Activated naive CD4-positive, alpha-beta T cell treated with anti-CD3 and anti-CD28 coated beads, Interleukin-2, amount 10 ng/mL, durations not matched to agents 7 days and 5 days (primary cell): ENCODE results near the gene HTATSF1.

Source experiments
- CTCF ChIA-PET: fragments of 350-600 bp; sonication (Branson Sonifier 250); formaldehyde crosslinking; loops from one replicate; lab custom pipeline; 2021; ENCODE audit warnings: antibody characterized with exemption; lab: Charles Lee
- DNase-seq: peaks from one replicate; pipeline ENCODE4 v3.0.0-alpha.2; 2020
- H3K27ac Mint-ChIP-seq: one replicate; pipeline ENCODE4 v1.8.0; 2021; ENCODE audit warnings: mild to moderate bottlenecking, moderate library complexity, mixed read lengths
- H3K27me3 Mint-ChIP-seq: one replicate; pipeline ENCODE4 v1.8.0; 2021; ENCODE audit warnings: mild to moderate bottlenecking, mixed read lengths
- H3K36me3 Mint-ChIP-seq: one replicate; pipeline ENCODE4 v1.8.0; 2021; ENCODE audit warnings: mixed read lengths
- H3K4me1 Mint-ChIP-seq: one replicate; pipeline ENCODE4 v1.8.0; 2021; ENCODE audit warnings: mixed read lengths
- H3K4me3 Mint-ChIP-seq: one replicate; pipeline ENCODE4 v1.8.0; 2021; ENCODE audit warnings: mild to moderate bottlenecking, moderate library complexity, mixed read lengths
- H3K9me3 Mint-ChIP-seq: one replicate; pipeline ENCODE4 v1.8.0; 2021; ENCODE audit warnings: mixed read lengths

HTATSF1 gene

DNA sequence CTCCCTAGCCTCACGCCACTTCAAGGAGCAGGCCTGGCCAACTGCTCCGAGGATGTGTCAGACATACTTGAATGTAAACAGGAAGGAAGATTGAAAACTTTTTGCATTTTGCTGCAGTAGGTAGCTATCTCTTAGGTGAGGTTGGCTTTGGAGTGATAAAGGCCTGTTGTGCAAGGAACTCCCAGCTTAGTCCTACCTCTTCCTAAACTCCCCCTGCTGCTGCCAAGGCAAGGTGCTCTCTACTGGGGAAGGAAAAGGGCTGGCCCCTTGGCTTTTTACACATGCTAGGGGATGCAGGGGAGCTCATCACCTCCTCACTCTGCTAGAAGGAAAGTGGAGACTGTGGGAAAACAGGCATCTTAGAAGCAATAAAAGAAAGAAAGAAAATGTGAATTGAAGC, 20.4 kb upstream of the HTATSF1 start:
- peaks cover 11% of the 10 kb centered on the region for H3K27me3 Mint-ChIP-seq
- no peaks in the 10 kb centered on the region for H3K9me3 Mint-ChIP-seq
- no peak for DNase-seq
- no peak overlapping the region for H3K4me3 Mint-ChIP-seq
- H3K27ac Mint-ChIP-seq = no peak overlapping the region
- CTCF ChIA-PET = interaction anchor here (1.1 kb wide), 1 partner anchor 102 kb away, joined by 4 read pairs; no protein-coding TSS in a partner anchor
- H3K4me1 Mint-ChIP-seq = no peaks in the 10 kb centered on the region
- no peaks in the 10 kb centered on the region for H3K36me3 Mint-ChIP-seq

GRCh38 chrX:136480383-136480782, 17.0 kb upstream of the HTATSF1 start:
- no peak for DNase-seq
- no peak overlapping the region for H3K27ac Mint-ChIP-seq
- no peaks in the 10 kb centered on the region for H3K36me3 Mint-ChIP-seq
- no peak overlapping the region for H3K4me3 Mint-ChIP-seq
- H3K27me3 Mint-ChIP-seq = peaks cover 26% of the 10 kb centered on the region
- H3K9me3 Mint-ChIP-seq = no peaks in the 10 kb centered on the region
- CTCF ChIA-PET = no interaction called here
- H3K4me1 Mint-ChIP-seq = no peaks in the 10 kb centered on the region

DNA sequence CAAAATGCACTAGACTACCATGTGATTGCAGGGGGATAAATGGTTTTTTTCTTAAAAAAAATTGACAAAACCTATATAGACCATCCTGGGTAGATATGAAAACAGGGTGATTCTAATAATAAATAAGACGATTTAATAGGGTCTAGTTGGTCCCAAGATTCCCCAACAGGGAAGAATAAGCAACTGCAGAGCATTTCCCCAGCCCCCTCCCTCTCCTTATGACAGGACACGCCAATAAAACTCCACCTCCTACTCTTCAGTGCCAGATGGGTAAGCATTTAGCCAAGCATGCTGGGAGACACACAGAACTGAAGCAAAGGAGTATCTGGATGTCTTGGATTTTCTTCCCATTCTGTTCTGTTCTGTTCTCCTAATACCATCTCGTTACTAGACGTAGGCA, 9.7 kb upstream of the HTATSF1 start, which contains the start of gene BRS3:
TSS of gene BRS3 (plus strand) at position 301 of the 400 bp plus-strand sequence. CDS start 168 bp downstream, outside the sequence.
- H3K27ac Mint-ChIP-seq = no peak within 1 kb of the TSS
- DNase-seq = no peak
- CTCF ChIA-PET = no interaction called here
- H3K4me1 Mint-ChIP-seq = no peaks in the 10 kb centered on the region
- H3K9me3 Mint-ChIP-seq = no peaks in the 10 kb centered on the region
- H3K27me3 Mint-ChIP-seq = peaks cover 39% of the 10 kb centered on the region
- no peaks in the 10 kb centered on the region for H3K36me3 Mint-ChIP-seq
- no peak within 1 kb of the TSS for H3K4me3 Mint-ChIP-seq

GRCh38 chrX:136488706-136489105, 8.7 kb upstream of the HTATSF1 start:
- no peaks in the 10 kb centered on the region for H3K4me1 Mint-ChIP-seq
- H3K9me3 Mint-ChIP-seq = no peaks in the 10 kb centered on the region
- H3K27ac Mint-ChIP-seq = no peak overlapping the region

DNA sequence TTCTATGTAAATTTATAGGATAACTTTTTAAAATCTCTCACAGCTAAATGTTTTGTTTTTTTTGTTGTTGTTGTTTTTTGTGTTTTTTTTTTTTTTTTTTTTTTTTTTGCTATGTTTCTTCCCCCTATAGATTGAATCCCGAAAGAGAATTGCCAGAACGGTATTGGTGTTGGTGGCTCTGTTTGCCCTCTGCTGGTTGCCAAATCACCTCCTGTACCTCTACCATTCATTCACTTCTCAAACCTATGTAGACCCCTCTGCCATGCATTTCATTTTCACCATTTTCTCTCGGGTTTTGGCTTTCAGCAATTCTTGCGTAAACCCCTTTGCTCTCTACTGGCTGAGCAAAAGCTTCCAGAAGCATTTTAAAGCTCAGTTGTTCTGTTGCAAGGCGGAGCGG, 5.6 kb upstream of the HTATSF1 start:
- peaks cover 22% of the 10 kb centered on the region for H3K27me3 Mint-ChIP-seq
- CTCF ChIA-PET = no interaction called here

More at GRCh38 chrX:136488706-136489105, 8.7 kb upstream of the HTATSF1 start:
- Mint-ChIP-seq H3K36me3 (no peaks in the 10 kb centered on the region), H3K27me3 (peaks cover 36% of the 10 kb centered on the region), H3K4me3 (no peak overlapping the region)
- no peak for DNase-seq
- CTCF ChIA-PET = no interaction called here

DNA sequence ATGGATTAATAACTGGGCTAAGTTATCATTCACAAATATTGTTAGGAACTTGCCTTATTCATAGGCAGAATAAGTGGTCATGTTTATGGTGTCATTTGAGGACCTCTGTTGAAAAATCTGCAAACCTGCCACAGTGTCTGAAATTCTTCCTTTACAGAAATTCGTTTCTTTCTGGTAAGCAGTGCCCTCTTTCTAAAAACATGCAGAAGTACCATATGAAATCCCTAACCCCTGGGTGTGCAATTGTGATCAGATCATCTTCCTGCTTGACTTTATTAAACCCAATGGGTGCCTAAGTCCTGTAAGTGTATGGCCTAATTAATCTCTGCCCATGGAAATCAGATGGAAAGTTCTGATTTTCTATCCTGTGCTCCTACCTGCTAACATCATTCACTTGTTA, 4.4 kb upstream of the HTATSF1 start:
- CTCF ChIA-PET = no interaction called here
- no peaks in the 10 kb centered on the region for H3K36me3 Mint-ChIP-seq
- no peak overlapping the region for H3K4me3 Mint-ChIP-seq
- H3K27me3 Mint-ChIP-seq = peaks cover 22% of the 10 kb centered on the region
- H3K4me1 Mint-ChIP-seq = peaks cover 10% of the 10 kb centered on the region
- DNase-seq = no peak
- no peaks in the 10 kb centered on the region for H3K9me3 Mint-ChIP-seq
- no peak overlapping the region for H3K27ac Mint-ChIP-seq

More for the DNA sequence above, 5.6 kb upstream of the HTATSF1 start:
- Mint-ChIP-seq H3K4me3 (no peak overlapping the region), H3K9me3 (no peaks in the 10 kb centered on the region), H3K4me1 (peaks cover 10% of the 10 kb centered on the region), H3K27ac (no peak overlapping the region), H3K36me3 (no peaks in the 10 kb centered on the region)
- DNase-seq = no peak

DNA sequence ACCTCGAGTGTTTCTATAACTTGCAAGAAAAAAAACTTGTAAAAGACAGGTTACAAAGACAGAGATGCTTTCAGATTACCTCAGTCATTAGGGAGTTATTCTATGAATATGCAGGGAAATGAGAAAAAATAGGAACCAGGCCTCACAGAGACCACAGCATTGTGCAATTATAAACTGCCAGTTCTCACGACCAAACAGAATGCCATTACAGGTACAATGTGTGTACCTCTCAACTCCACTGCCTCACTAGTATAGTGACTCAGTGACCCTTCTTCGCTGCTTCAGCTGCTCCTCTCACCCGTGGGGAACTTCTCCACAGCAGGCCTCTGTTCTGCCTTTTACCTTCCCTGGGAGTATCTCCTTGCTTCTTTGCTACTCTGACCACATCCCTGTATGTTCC, 2.3 kb upstream of the HTATSF1 start:
- DNase-seq = no peak
- H3K36me3 Mint-ChIP-seq = peaks cover 5% of the 10 kb centered on the region
- no peak overlapping the region for H3K27ac Mint-ChIP-seq
- H3K9me3 Mint-ChIP-seq = no peaks in the 10 kb centered on the region
- peaks cover 23% of the 10 kb centered on the region for H3K4me1 Mint-ChIP-seq
- H3K4me3 Mint-ChIP-seq = peak overlapping the region; percentile 40
- CTCF ChIA-PET = interaction anchor here (1.1 kb wide), 1 partner anchor 11 kb away, joined by 3 read pairs; no protein-coding TSS in a partner anchor
- H3K27me3 Mint-ChIP-seq = peaks cover 9% of the 10 kb centered on the region

- no peak for DNase-seq
- H3K4me3 Mint-ChIP-seq = peak overlapping the region; percentile 88
- peak overlapping the region; percentile 97 for H3K27ac Mint-ChIP-seq
- CTCF ChIA-PET = interaction anchor here (0.9 to 3.0 kb wide), 3 partner anchors 80 to 198 kb away, joined by 3 to 9 read pairs (median 3); no protein-coding TSS in a partner anchor
- no peaks in the 10 kb centered on the region for H3K9me3 Mint-ChIP-seq
- H3K36me3 Mint-ChIP-seq = peaks cover 7% of the 10 kb centered on the region
- H3K4me1 Mint-ChIP-seq = peaks cover 29% of the 10 kb centered on the region
- H3K27me3 Mint-ChIP-seq = peaks cover 9% of the 10 kb centered on the region
Measured at GRCh38 chrX:136496186-136496763, 1.1 kb upstream of the HTATSF1 start.

DNA sequence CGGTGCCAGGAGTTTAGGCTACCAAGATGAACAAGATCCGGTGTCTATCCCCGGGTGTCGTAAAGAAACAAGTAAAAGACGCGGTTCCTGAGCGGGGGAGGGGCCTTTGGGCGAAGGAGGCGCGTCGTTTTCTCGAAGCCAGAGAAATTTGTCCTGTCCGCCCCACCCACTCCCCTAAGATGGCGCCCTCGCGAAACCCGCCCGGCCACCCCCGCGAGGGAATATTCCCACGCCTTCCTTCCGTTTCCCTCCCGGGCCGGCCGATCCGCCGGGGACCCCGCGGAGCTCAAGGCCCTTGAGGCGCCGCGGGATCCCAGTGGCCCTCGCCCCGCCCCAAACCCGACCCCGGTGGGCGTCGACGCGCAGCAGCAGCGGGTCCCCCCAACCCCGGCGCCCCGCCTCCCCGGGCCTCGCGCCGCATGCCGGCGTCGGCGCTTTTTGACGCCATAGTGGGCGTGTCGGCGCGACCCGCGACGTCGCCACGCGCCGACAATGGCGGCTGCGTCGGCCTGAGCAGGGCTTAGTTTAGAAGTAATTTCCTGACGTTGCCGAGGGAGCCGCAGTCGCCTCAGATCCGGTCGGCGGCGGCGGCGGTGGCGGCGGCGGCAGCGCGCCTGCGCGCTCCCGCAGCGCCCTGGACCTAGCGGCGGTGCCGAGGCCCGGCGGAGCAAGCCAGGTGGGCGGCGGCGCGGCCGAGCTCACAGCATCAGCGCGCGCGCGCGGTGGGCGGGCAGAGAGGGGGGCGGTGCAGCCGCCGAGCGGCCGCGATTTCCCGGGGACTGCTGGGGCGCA, 432 bp upstream of the HTATSF1 start:
- peaks cover 30% of the 10 kb centered on the region for H3K4me1 Mint-ChIP-seq
- CTCF ChIA-PET = interaction anchor here (0.9 to 3.0 kb wide), 4 partner anchors 80 to 198 kb away, joined by 3 to 9 read pairs (median 4); no protein-coding TSS in a partner anchor
- H3K4me3 Mint-ChIP-seq = peak overlapping the region; percentile 95

DNA sequence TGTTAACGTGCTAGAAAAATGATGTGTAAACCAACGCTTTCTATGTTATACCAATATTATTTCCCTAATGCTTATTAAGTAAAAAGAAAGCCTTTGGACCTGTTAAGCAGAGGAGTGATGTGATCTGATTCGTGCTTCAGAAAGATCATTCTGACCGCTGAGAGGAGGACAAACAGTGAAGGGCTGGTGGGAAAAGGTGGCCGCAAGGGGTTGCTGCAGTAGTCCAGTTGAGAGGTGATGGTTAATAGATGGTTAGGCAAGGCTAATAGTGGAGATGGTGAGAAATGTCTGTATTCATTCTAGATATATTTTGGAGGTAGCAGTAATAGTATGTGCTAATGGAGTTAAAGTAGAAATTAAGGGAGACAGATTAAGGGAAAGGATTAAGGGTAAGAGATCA, 21.7 kb downstream of the HTATSF1 start:
- CTCF ChIA-PET = interaction anchor here (1.1 kb wide), 1 partner anchor 13 kb away, joined by 3 read pairs; no protein-coding TSS in a partner anchor

More for the DNA sequence above, 432 bp upstream of the HTATSF1 start:
- H3K36me3 Mint-ChIP-seq = peaks cover 10% of the 10 kb centered on the region
- H3K27me3 Mint-ChIP-seq = peaks cover 7% of the 10 kb centered on the region
- DNase-seq = peak; percentile 92
- H3K27ac Mint-ChIP-seq = peak overlapping the region; percentile 97
- no peaks in the 10 kb centered on the region for H3K9me3 Mint-ChIP-seq

DNA sequence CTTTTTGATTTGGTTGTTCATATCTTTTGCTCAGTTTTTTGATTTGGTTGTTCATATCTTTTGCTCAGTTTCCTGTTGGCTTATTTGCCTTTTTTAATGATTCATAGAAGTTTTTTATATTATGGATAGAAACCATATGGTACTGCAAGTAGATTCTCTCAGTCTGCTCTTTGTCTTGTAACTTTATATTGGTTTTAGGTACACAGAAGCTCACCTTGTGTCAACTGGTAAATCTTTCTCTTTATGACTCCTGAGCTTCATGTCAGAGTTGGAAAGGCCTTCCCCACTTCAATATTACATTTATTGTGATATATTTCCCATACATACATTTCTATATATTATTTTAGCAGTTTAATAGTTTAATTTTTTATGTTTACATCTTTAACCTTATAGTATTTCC, 26.4 kb downstream of the HTATSF1 start:
- peaks cover 11% of the 10 kb centered on the region for H3K36me3 Mint-ChIP-seq
- H3K27ac Mint-ChIP-seq = no peak overlapping the region
- no peak for DNase-seq
- no peaks in the 10 kb centered on the region for H3K9me3 Mint-ChIP-seq
- peaks cover 10% of the 10 kb centered on the region for H3K4me1 Mint-ChIP-seq
- CTCF ChIA-PET = no interaction called here
- H3K4me3 Mint-ChIP-seq = no peak overlapping the region
- H3K27me3 Mint-ChIP-seq = peaks cover 11% of the 10 kb centered on the region

More for the DNA sequence above, 21.7 kb downstream of the HTATSF1 start:
- Mint-ChIP-seq H3K4me1 (peaks cover 10% of the 10 kb centered on the region), H3K9me3 (no peaks in the 10 kb centered on the region), H3K4me3 (no peak overlapping the region), H3K27me3 (no peaks in the 10 kb centered on the region), H3K36me3 (peaks cover 16% of the 10 kb centered on the region), H3K27ac (no peak overlapping the region)
- DNase-seq = no peak

DNA sequence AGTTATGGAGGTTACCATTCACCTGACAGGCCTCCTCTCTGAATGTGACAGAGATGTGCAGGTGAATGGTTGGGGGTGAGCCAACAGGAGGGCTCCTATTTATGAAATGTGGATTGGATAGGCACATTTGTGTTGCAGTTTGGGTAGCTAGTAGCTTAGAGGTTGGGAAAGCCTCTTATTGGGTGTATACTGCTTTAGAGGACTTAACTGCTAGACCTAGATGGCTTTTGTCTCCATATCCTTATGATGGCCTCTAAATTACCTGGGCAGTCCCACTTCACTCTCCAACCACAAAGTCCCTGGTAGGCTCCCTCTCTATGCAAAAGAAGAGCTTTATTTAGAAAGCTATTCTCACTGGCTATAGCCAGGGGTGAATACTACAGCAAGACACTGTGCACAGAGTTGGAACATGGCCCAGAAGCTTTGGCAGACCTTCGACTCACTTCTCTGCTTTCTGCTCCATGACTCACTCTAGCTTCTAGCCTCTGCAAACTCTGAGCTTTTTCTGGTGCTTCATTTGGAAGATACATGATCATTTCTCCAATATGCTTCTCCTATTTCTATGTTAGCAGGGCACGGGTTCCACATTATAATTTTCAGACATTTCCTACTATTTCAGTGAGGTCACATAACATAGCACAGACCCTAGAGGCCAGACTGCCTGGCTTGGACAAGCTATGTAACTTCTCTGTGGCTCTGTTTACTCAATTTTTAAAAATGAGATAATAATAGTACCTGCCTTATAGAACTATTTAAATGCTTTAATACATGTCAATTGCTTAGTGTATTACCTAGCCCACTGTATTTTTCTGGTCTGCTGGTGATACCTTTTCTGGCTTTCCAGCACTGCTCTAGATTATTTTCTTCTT, 28.6 kb downstream of the HTATSF1 start:
- H3K9me3 Mint-ChIP-seq = no peaks in the 10 kb centered on the region
- peaks cover 16% of the 10 kb centered on the region for H3K27me3 Mint-ChIP-seq
- no peak overlapping the region for H3K4me3 Mint-ChIP-seq
- no peak overlapping the region for H3K27ac Mint-ChIP-seq
- CTCF ChIA-PET = no interaction called here
- DNase-seq = no peak
- H3K4me1 Mint-ChIP-seq = peaks cover 18% of the 10 kb centered on the region
- H3K36me3 Mint-ChIP-seq = peaks cover 11% of the 10 kb centered on the region

GRCh38 chrX:136528645-136529315, 31.4 kb downstream of the HTATSF1 start:
- H3K9me3 Mint-ChIP-seq = no peaks in the 10 kb centered on the region
- DNase-seq = no peak
- H3K27ac Mint-ChIP-seq = no peak overlapping the region
- H3K36me3 Mint-ChIP-seq = peaks cover 4% of the 10 kb centered on the region
- H3K4me3 Mint-ChIP-seq = no peak overlapping the region
- CTCF ChIA-PET = no interaction called here
- peaks cover 8% of the 10 kb centered on the region for H3K4me1 Mint-ChIP-seq
- H3K27me3 Mint-ChIP-seq = peaks cover 35% of the 10 kb centered on the region
